ENCODE data around the gene STX16. TPM values are rescaled to one million over a fixed set of nuclear protein-coding genes. Genes with fewer than 3 reads are reported as not detected.

STX16 gene
- total and polyA plus RNA-seq, 2 of the 13 experiments (the other 11 are each of a cell fraction or from before 2014, with no cell fraction given): 28.0 to 72.7 TPM

GRCh38 chr20:58660855-58661597 lies 9.9 kb downstream of the STX16 start:
- in situ Hi-C loops (cut with HindIII; ENCODE audit: extremely low pct_ligation_motif_present, low pct_unique_long_range_greater_than_20kb): no loop called here
- Histone ChIP-seq H3K27me3 (ENCODE audit: control insufficient read depth in 1 of 2, insufficient read depth in 2 of 2, low read length in 2 of 2) (no peaks in the 10 kb centered on the region), H3K27ac (ENCODE audit: extremely low read length, insufficient read depth, low read length) (no peak overlapping the region), H3K9ac (ENCODE audit: insufficient read depth, low read depth, low read length) (no peak overlapping the region), H4K20me1 (ENCODE audit: insufficient read depth, low read length) (peaks cover 53% of the 10 kb centered on the region), H2AFZ (ENCODE audit: low read length) (no peak overlapping the region), H3K79me2 (ENCODE audit: insufficient read depth, low read length) (peaks cover 90% of the 10 kb centered on the region), H3K9me3 (ENCODE audit: low read length) (no peaks in the 10 kb centered on the region), H3K4me1 (ENCODE audit: insufficient read depth, low read length) (peaks cover 25% of the 10 kb centered on the region), H3K4me3 (replicated peaks in 1 of 3; ENCODE audit: insufficient read depth in 1 of 3, low read depth in 2 of 3, low read length in 3 of 3) (no peak overlapping the region), H3K4me2 (ENCODE audit: low read depth, low read length) (no peak overlapping the region), H3K36me3 (replicated peaks in 1 of 2; ENCODE audit: control insufficient read depth in 1 of 2, insufficient read depth in 2 of 2, low read length in 2 of 2) (peaks cover 20 to 53% of the 10 kb centered on the region in 2 experiments)
- WGBS (ENCODE audit: low lambda C conversion rate): 96% methylated on average over 14 of the region's 14 CpGs
- FAIRE-seq (no peak), DNase-seq (ENCODE audit: low spot score) (no peak), ATAC-seq (no peak)
- intact Hi-C loops (cut with micrococcal nuclease; ENCODE audit: unreplicated experiment): no loop called here
- POLR2A ChIA-PET: interaction anchor here (0.6 kb wide), 1 partner anchor 10 kb away, joined by 3 read pairs; the partner anchor contains the start of gene STX16
- BruUV-seq (replicated peaks): no TSS peak
- CTCF ChIA-PET (ENCODE audit: low intra/inter-chr PET ratio, low total read pairs): no interaction called here
- no peak for TF ChIP-seq USF2 (IDR thresholded peaks at IDR 0.05; ENCODE audit: low read depth, low read length)
- no peak for TF ChIP-seq USF2 (CRISPR knock-in tag; IDR thresholded peaks at IDR 0.05; ENCODE audit: borderline replicate concordance)
- TF ChIP-seq, protein P1, sequence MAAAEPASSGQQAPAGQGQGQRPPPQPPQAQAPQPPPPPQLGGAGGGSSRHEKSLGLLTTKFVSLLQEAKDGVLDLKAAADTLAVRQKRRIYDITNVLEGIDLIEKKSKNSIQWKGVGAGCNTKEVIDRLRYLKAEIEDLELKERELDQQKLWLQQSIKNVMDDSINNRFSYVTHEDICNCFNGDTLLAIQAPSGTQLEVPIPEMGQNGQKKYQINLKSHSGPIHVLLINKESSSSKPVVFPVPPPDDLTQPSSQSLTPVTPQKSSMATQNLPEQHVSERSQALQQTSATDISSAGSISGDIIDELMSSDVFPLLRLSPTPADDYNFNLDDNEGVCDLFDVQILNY (CRISPR knock-in tag; conservative IDR thresholded peaks at IDR 0.05): no peak
- TF ChIP-seq KIAA2018 (CRISPR knock-in tag; IDR thresholded peaks at IDR 0.05; ENCODE audit: borderline replicate concordance): no peak
- no peak for TF ChIP-seq ERF (CRISPR knock-in tag; IDR thresholded peaks at IDR 0.05)
- no peak for TF ChIP-seq ZMAT3 (CRISPR knock-in tag; conservative IDR thresholded peaks at IDR 0.05)
- TF ChIP-seq ZIK1 (CRISPR knock-in tag; IDR thresholded peaks at IDR 0.05; ENCODE audit: borderline replicate concordance, low read depth): no peak
- TF ChIP-seq HOXA7 (CRISPR knock-in tag; IDR thresholded peaks at IDR 0.05): no peak
- TF ChIP-seq ZNF703 (CRISPR knock-in tag; IDR thresholded peaks at IDR 0.05; ENCODE audit: borderline replicate concordance): no peak
- no peak for TF ChIP-seq ZNF296 (CRISPR knock-in tag; conservative IDR thresholded peaks at IDR 0.05)
- no peak for TF ChIP-seq TRIM22 (IDR thresholded peaks at IDR 0.05)
